Sigmoid colon (tissue), 4 donors: ENCODE measurements around the gene CD44.

ENCODE experiments used
- EP300 ChIP-seq, 4 donors: sonication (generic); formaldehyde crosslinking; IDR thresholded peaks; one replicate each; pipeline ENCODE4 v1.6.1; 2017; ENCODE audit warnings: antibody characterized with exemption in 4 of 4
- POLR2A ChIP-seq, 2 donors: fragments of 450-650 bp; IDR thresholded peaks; one replicate each; pipeline ENCODE4 v1.6.1; 2016; ENCODE audit warnings: antibody characterized with exemption in 2 of 2, mild to moderate bottlenecking in 2 of 2, moderate library complexity in 2 of 2
- TF ChIP-seq, protein P1 (sequence below), 4 experiments: fragments of 450-650 bp in 3 of 4; fragments of 200-600 bp in 1 of 4; IDR thresholded peaks; one replicate each; pipeline ENCODE4 v1.5.1; 2016 to 2019; ENCODE audit warnings: antibody characterized with exemption in 4 of 4, mild to moderate bottlenecking in 3 of 4, moderate library complexity in 2 of 4

DNA sequence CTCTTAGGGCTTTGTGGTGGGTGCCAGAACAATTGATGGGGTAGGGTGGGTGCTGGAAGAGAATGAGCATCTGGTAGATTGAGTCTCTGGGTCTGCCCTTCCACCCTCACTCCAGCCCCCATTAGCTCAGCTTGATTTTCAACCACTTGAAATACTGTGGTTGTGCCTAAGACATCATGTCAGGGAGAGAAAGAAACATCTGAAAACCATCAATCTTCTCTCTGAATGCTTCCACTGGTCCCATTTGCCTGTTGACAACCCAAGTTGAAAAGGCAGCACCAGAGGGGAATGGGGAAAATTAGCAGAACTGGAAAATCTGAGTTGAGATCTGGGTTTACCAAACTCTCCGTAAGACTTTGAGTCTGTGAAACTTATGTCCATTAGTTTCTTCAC lies 26.1 kb downstream of the CD44 start:
- TF ChIP-seq, protein P1, sequence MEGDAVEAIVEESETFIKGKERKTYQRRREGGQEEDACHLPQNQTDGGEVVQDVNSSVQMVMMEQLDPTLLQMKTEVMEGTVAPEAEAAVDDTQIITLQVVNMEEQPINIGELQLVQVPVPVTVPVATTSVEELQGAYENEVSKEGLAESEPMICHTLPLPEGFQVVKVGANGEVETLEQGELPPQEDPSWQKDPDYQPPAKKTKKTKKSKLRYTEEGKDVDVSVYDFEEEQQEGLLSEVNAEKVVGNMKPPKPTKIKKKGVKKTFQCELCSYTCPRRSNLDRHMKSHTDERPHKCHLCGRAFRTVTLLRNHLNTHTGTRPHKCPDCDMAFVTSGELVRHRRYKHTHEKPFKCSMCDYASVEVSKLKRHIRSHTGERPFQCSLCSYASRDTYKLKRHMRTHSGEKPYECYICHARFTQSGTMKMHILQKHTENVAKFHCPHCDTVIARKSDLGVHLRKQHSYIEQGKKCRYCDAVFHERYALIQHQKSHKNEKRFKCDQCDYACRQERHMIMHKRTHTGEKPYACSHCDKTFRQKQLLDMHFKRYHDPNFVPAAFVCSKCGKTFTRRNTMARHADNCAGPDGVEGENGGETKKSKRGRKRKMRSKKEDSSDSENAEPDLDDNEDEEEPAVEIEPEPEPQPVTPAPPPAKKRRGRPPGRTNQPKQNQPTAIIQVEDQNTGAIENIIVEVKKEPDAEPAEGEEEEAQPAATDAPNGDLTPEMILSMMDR (IDR thresholded peaks at IDR 0.05), result no peak
- TF ChIP-seq POLR2A (IDR thresholded peaks at IDR 0.05), result no peak
- no peak for TF ChIP-seq EP300 (IDR thresholded peaks at IDR 0.05)
